Measurements from ENCODE around the gene CHRNB4.
"Not testable (repeated sequence)": the region's sequence is repeated elsewhere in the genome, so short reads cannot be mapped to it uniquely, and the experiment has no call there.

CHRNB4 gene

GRCh38 chr15:78616506-78616905 is 24.5 kb downstream of the CHRNB4 start:
- no peak for DNase-seq (ENCODE audit: low read depth in 2 of 2)

DNA sequence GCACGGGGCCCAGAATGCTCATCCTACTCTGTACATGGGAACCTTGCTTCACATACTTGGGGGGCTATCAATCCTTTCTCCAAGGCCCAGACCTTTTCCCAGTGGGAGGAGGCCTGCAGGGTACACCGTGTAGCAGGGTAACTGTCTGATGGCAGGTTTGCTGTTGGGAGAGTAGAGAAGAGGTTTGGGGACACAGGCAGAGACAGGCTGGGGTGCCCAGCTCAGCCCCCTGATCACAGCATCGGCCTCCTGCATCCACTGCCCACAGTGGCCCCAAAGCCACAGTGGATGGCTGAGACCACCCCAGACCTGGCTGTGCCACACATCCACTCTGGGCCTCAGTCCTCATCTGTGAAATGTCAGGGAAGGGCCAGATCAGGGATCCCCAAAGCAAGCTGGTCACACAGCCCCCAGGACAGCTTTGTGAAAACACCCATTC is 25.8 kb downstream of the CHRNB4 start:
- no peak for DNase-seq (ENCODE audit: low read depth in 2 of 2)

DNA sequence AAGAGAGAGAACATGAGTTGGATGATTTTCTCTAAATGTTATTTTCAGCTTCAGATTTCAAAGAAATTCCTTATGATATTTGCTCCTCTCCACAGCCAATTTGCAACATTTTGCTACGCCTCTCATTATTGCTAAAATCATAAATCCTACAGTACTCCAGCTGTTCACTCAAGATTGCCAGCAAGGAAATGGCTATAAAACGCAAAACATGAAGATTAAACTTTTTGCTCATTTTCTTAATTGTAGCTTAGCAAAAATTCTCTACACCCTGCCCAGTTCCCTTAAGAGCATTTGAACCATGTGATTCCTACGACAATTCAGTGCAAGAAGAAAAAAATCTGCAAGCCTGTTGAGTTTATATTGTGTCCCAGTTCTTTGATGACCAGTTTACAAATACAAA is 27.0 kb downstream of the CHRNB4 start:
- DNase-seq (ENCODE audit: low read depth in 2 of 2), result no peak

GRCh38 chr15:78609551-78609950 is 31.5 kb downstream of the CHRNB4 start:
- not testable (repeated sequence) for DNase-seq (ENCODE audit: low read depth in 2 of 2)

DNA sequence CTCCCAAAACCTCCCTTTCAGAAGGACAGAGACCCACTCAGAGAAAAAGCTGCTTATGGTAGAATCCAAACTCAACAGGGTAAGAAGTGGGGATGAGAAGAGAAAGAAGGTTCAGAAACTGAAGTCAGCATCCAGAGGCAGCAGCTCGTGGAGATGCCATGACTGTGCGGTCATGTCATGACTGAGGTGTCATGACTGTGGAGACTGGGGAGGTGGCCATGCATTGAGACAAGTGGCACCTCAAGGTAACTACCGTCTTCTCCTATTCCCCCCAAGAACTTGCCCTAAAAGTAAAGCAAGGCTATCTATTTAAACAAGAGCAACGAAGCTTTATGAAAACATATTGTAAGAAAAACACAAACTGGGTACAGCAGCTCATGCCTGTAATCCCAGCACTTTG is 35.3 kb downstream of the CHRNB4 start:
- DNase-seq (ENCODE audit: low read depth in 2 of 2), result no peak

- DNase-seq (ENCODE audit: low read depth in 2 of 2), result no peak
Measured at GRCh38 chr15:78605201-78605600, 35.8 kb downstream of the CHRNB4 start.

DNA sequence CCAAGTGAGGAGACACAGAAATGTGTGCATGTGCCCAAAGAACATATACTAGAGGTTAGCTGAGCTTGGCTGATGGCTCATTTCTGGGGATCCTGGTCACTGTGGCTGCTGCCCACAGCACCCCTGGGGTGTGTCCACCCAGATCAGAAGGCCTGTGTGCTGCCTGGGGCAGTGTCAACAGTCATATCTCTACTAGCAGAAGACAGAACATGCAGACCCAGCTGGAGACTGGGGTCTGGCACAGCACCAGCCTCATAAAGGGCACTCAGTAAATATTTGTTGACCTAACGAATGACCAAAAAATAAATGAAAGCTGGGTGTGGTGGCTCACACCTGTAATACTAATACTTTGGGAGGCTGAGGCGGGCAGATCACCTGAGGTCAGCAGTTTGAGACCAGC is 36.6 kb downstream of the CHRNB4 start:
- DNase-seq (ENCODE audit: low read depth in 2 of 2), result no peak

- no peak for DNase-seq (ENCODE audit: low read depth in 2 of 2)
Measured at GRCh38 chr15:78603467-78603866, 37.5 kb downstream of the CHRNB4 start.

GRCh38 chr15:78599189-78599588 is 41.8 kb downstream of the CHRNB4 start:
- DNase-seq (ENCODE audit: low read depth in 2 of 2), result no peak

- DNase-seq (ENCODE audit: low read depth in 2 of 2), result no peak
Measured at GRCh38 chr15:78598348-78598747, 42.7 kb downstream of the CHRNB4 start.

DNA sequence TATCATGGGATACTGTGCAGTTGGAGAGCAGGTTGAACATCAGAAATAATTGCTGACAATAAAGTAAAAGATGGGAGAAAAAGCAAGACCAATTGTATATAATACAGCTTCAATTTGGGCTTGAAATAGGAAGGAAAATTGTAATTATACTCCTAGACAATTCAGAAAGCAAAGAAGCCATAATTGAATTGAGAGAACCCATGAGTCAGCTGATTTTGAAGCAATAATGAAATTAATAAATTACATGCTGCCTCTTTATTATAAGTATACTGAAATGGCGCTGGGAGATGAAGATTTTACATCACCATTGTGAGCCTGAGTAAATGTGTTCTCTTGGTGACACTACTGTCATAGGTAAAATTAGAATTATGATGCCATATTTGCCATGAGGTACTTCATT is 43.4 kb downstream of the CHRNB4 start:
- DNase-seq (ENCODE audit: low read depth in 2 of 2), result no peak

- DNase-seq (ENCODE audit: low read depth in 2 of 2), result no peak
Measured at GRCh38 chr15:78574944-78575343, 66.1 kb downstream of the CHRNB4 start.
